ENCODE measurements around the gene ZNF827. TPM values are rescaled to one million over a fixed set of nuclear protein-coding genes. Genes with fewer than 3 reads are reported as not detected.

Gene ZNF827
- total and polyA plus RNA-seq, 2 experiments from 2014 or later: 7.8 to 17.5 TPM

DNA sequence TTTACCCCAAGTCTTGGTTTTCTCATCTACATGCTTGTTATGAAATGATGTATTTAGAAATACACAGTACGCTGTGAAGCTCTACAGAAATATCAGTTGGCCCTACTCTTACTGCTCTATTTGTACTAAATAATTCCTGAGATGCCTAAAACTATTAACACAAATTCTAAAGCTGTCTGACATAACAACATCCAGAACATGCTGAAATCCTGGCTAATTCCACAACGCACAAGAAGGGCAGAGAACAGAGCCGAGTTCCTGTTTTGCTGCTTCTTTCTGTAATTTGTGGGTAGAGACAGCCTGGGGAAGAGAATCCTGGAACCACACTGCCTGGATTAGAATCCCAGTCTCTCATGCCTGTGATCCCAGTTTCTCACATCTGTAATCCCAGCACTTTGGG is 59.0 kb downstream of the ZNF827 start:
- peak; percentile 12 for DNase-seq (ENCODE audit: low spot score)
- H3K4me3 ChIP-seq: no peak overlapping the region
- H2AFZ ChIP-seq: no peak overlapping the region
- peaks cover 2% of the 10 kb centered on the region for H4K20me1 ChIP-seq (ENCODE audit: insufficient read depth, poor library complexity, severe bottlenecking)
- no peak overlapping the region for H3K4me2 ChIP-seq
- TF ChIP-seq EZH2 (IDR thresholded peaks at IDR 0.05; ENCODE audit: borderline replicate concordance): no peak
- TF ChIP-seq, protein P1, sequence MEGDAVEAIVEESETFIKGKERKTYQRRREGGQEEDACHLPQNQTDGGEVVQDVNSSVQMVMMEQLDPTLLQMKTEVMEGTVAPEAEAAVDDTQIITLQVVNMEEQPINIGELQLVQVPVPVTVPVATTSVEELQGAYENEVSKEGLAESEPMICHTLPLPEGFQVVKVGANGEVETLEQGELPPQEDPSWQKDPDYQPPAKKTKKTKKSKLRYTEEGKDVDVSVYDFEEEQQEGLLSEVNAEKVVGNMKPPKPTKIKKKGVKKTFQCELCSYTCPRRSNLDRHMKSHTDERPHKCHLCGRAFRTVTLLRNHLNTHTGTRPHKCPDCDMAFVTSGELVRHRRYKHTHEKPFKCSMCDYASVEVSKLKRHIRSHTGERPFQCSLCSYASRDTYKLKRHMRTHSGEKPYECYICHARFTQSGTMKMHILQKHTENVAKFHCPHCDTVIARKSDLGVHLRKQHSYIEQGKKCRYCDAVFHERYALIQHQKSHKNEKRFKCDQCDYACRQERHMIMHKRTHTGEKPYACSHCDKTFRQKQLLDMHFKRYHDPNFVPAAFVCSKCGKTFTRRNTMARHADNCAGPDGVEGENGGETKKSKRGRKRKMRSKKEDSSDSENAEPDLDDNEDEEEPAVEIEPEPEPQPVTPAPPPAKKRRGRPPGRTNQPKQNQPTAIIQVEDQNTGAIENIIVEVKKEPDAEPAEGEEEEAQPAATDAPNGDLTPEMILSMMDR (IDR thresholded peaks at IDR 0.05; ENCODE audit: poor library complexity): no peak
- TF ChIP-seq EZH2phosphoT487 (IDR thresholded peaks at IDR 0.05; ENCODE audit: low read depth, severe bottlenecking, unreplicated experiment): no peak
- no peaks in the 10 kb centered on the region for H3K4me1 ChIP-seq (ENCODE audit: insufficient read depth)
- H3K9me2 ChIP-seq (replicated peaks; ENCODE audit: insufficient read depth): no peaks in the 10 kb centered on the region
- H3K9me3 ChIP-seq (ENCODE audit: low read depth): no peaks in the 10 kb centered on the region
- WGBS (ENCODE audit: low lambda C conversion rate, missing lambda C conversion rate): 63% methylated on average over 3 of the region's 3 CpGs
- H3K36me3 ChIP-seq (replicated peaks; ENCODE audit: insufficient read depth, low read depth): no peaks in the 10 kb centered on the region
- H3K27me3 ChIP-seq: no peaks in the 10 kb centered on the region
- H3K79me2 ChIP-seq: peaks cover 54% of the 10 kb centered on the region
- H3K27ac ChIP-seq: peak overlapping the region; percentile 15

DNA sequence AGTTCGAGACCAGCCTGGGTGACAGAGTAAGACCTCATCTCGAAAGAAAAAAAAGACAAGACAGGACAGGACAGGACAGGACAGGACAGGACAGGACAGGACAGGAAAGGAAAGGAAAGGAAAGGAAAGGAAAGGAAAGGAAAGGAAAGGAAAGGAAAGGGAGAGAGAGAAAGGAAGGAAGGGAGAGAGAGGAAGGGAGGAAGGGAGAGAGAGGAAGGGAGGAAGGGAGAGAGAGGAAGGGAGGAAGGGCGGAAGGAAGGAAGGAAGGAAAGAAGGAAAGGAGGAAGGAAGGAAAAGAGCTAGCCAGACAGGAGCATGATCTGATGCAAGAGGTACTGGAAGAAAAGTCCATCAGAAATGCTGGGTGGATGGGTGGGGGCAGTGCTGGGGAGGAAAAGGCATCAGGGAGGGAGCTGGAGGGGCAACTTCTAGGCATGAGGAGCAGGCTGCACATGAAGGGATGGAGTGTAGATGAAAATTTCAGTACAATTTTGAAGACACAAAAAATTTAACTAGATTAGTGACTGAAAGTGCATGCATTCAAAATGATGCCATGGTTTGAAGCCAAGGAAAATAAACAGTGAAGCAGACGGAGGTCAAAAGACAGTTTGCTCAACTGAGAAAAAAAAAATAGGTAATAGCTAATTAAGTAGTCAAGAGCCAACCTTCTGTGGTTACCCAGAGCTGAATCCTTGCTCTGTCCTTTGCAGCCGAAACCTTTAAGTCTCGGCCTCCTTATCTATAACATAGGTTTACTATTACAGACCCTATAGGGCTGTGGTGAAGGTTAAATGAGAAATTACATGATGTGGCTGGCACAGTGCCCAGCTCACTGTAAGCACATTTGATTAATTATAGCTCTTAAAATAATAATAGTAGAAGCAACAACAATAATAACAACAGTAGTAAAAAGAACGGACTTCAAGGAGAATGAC is 59.9 kb downstream of the ZNF827 start:
- Histone ChIP-seq H3K4me1 (ENCODE audit: insufficient read depth) (no peaks in the 10 kb centered on the region), H3K36me3 (replicated peaks; ENCODE audit: insufficient read depth, low read depth) (no peaks in the 10 kb centered on the region), H4K20me1 (ENCODE audit: insufficient read depth, poor library complexity, severe bottlenecking) (peaks cover 2% of the 10 kb centered on the region), H2AFZ (no peak overlapping the region), H3K9me3 (ENCODE audit: low read depth) (no peaks in the 10 kb centered on the region), H3K4me2 (no peak overlapping the region), H3K9me2 (replicated peaks; ENCODE audit: insufficient read depth) (no peaks in the 10 kb centered on the region), H3K79me2 (peaks cover 48% of the 10 kb centered on the region), H3K27me3 (no peaks in the 10 kb centered on the region), H3K4me3 (no peak overlapping the region), H3K27ac (no peak overlapping the region)
- TF ChIP-seq, protein P1 (IDR thresholded peaks at IDR 0.05; ENCODE audit: poor library complexity): no peak
- no peak for TF ChIP-seq EZH2phosphoT487 (IDR thresholded peaks at IDR 0.05; ENCODE audit: low read depth, severe bottlenecking, unreplicated experiment)
- no peak for TF ChIP-seq EZH2 (IDR thresholded peaks at IDR 0.05; ENCODE audit: borderline replicate concordance)
- 72% methylated on average over 7 of the region's 7 CpGs for WGBS (ENCODE audit: low lambda C conversion rate, missing lambda C conversion rate)
- no peak for DNase-seq (ENCODE audit: low spot score)

DNA sequence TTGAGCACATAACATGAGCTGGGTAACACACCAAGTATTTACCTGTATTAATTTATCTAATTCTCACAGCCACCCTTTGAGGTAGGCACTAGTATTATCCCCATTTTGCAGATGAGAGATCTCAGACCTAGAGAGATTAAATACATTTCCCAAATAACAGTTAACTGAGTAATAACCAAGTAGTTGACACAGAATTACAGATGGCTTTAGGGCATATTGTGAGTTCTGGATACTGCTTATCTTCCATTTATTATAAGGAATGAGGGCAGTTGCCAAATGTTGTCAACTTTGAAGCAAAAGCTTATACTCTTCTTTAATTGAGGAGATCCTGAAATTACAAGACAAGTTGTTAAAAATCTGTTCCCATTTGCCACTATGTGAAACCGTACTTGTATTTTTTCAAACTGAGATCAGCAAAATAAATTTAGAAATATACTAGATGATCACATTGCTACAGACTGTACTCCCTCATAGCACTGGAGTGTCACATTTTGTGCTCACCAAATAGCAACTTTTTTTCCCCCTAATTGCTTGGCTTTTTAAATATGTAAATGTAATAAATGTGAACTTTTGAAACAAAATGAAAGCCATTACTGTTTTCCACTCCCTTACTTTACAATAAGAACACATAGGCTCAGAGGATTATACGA is 62.0 kb downstream of the ZNF827 start:
- H3K4me2 ChIP-seq: no peak overlapping the region
- TF ChIP-seq EZH2phosphoT487 (IDR thresholded peaks at IDR 0.05; ENCODE audit: low read depth, severe bottlenecking, unreplicated experiment): no peak
- TF ChIP-seq EZH2 (IDR thresholded peaks at IDR 0.05; ENCODE audit: borderline replicate concordance): no peak
- TF ChIP-seq, protein P1 (IDR thresholded peaks at IDR 0.05; ENCODE audit: poor library complexity): no peak
- no peak for DNase-seq (ENCODE audit: low spot score)
- peaks cover 2% of the 10 kb centered on the region for H4K20me1 ChIP-seq (ENCODE audit: insufficient read depth, poor library complexity, severe bottlenecking)
- WGBS (ENCODE audit: low lambda C conversion rate, missing lambda C conversion rate): 92% methylated on average over 2 of the region's 2 CpGs
- H3K27ac ChIP-seq: no peak overlapping the region
- no peaks in the 10 kb centered on the region for H3K4me1 ChIP-seq (ENCODE audit: insufficient read depth)
- H3K4me3 ChIP-seq: no peak overlapping the region
- no peak overlapping the region for H2AFZ ChIP-seq
- H3K9me3 ChIP-seq (ENCODE audit: low read depth): no peaks in the 10 kb centered on the region
- H3K36me3 ChIP-seq (replicated peaks; ENCODE audit: insufficient read depth, low read depth): no peaks in the 10 kb centered on the region
- peaks cover 45% of the 10 kb centered on the region for H3K79me2 ChIP-seq
- no peaks in the 10 kb centered on the region for H3K9me2 ChIP-seq (replicated peaks; ENCODE audit: insufficient read depth)
- no peaks in the 10 kb centered on the region for H3K27me3 ChIP-seq
